OCI-LY7 (cell line): ENCODE data around the gene FBXO9. TPM values are rescaled to one million over a fixed set of nuclear protein-coding genes. Genes with fewer than 3 reads are reported as not detected.

ENCODE experiments used
- BruUV-seq: library from RNA; stranded (reverse); fragments of 400-500 nt; replicated peaks from 2 replicates; lab custom pipeline; 2021; lab: Mats Ljungman, UMichigan
- CTCF ChIA-PET: fragments of 300-600 bp; sonication (Branson Sonifier 250); formaldehyde crosslinking; loops from one replicate; lab custom pipeline; 2022; ENCODE audit warnings: antibody characterized with exemption; ENCODE audit not compliant: unreplicated experiment; lab: Charles Lee
- POLR2A ChIA-PET: fragments of 300-600 bp; sonication (Branson Sonifier 250); formaldehyde crosslinking; loops from one replicate; lab custom pipeline; 2022; ENCODE audit warnings: antibody characterized with exemption; lab: Charles Lee
- DNase-seq: peaks from one replicate; pipeline ENCODE4 v3.0.0-alpha.2; 2015; ENCODE audit warnings: low spot score
- H2AFZ ChIP-seq: fragments of 200-600 bp; sonication (generic), shearing (Covaris generic); 2 replicates; pipeline ENCODE4 v1.6.1; 2014; ENCODE audit warnings: mild to moderate bottlenecking, antibody characterized with exemption, low read length, moderate library complexity
- H3K27ac ChIP-seq: fragments of 200-600 bp; sonication (generic); 2 replicates; pipeline ENCODE4 v1.5.1; 2014; ENCODE audit warnings: mixed run types, low read depth, mild to moderate bottlenecking, moderate library complexity, low read length, inconsistent platforms; ENCODE audit not compliant: poor library complexity, severe bottlenecking
- H3K36me3 ChIP-seq: fragments of 200-600 bp; sonication (generic); 2 replicates; pipeline ENCODE4 v1.6.1; 2014; ENCODE audit warnings: mild to moderate bottlenecking, antibody characterized with exemption, low read length, moderate library complexity, mixed read lengths; ENCODE audit not compliant: insufficient read depth
- H3K4me1 ChIP-seq: fragments of 200-600 bp; sonication (generic); 2 replicates; pipeline ENCODE4 v1.5.1; 2014; ENCODE audit warnings: mild to moderate bottlenecking, low read length; ENCODE audit not compliant: insufficient read depth, poor library complexity, severe bottlenecking
- H3K4me2 ChIP-seq: fragments of 200-600 bp; sonication (generic); 2 replicates; pipeline ENCODE4 v1.6.1; 2014; ENCODE audit warnings: mild to moderate bottlenecking, low read length
- H3K4me3 ChIP-seq: fragments of 200-600 bp; sonication (generic); 2 replicates; pipeline ENCODE4 v1.5.1; 2014; ENCODE audit warnings: mild to moderate bottlenecking, low read depth, low read length; ENCODE audit not compliant: poor library complexity, severe bottlenecking
- H3K79me2 ChIP-seq: fragments of 200-600 bp; sonication (generic); 2 replicates; pipeline ENCODE4 v1.6.1; 2016; ENCODE audit warnings: low read depth, mild to moderate bottlenecking, low read length, moderate library complexity, mixed read lengths; ENCODE audit not compliant: insufficient read depth
- H3K9me2 ChIP-seq: fragments of 200-600 bp; sonication (generic); 2 replicates; pipeline ENCODE4 v1.6.1; 2016; ENCODE audit warnings: mild to moderate bottlenecking, low read length, mixed read lengths; ENCODE audit not compliant: insufficient read depth
- H3K9me3 ChIP-seq: fragments of 200-600 bp; sonication (generic); 2 replicates; pipeline ENCODE4 v1.6.1; 2014; ENCODE audit warnings: mild to moderate bottlenecking, mixed run types, low read length, mixed read lengths
- H4K20me1 ChIP-seq: fragments of 200-600 bp; sonication (generic); 2 replicates; pipeline ENCODE4 v1.6.1; 2014; ENCODE audit warnings: mild to moderate bottlenecking, antibody characterized with exemption, low read length, moderate library complexity, mixed read lengths; ENCODE audit not compliant: insufficient read depth
- CTCF ChIP-seq: fragments of 200-600 bp; sonication (generic); conservative IDR thresholded peaks from 2 replicates; pipeline ENCODE4 v1.5.1; 2014; ENCODE audit warnings: mild to moderate bottlenecking, antibody characterized with exemption, low read length, moderate library complexity, mixed read lengths
- EZH2phosphoT487 ChIP-seq: fragments of 200-600 bp; sonication (generic); IDR thresholded peaks from 2 replicates; pipeline ENCODE4 v1.6.1; 2018; ENCODE audit warnings: low read depth, borderline replicate concordance, mild to moderate bottlenecking, mixed run types, antibody characterized with exemption, low read length, moderate library complexity, mixed read lengths
- intact Hi-C: fragments of 100-400 bp; cut with micrococcal nuclease; formaldehyde crosslinking; loops from one replicate; pipeline ENCODE4 v1.10.0; 2022; ENCODE audit not compliant: unreplicated experiment
- total RNA-seq, 2 experiments: library from RNA; depleted of rRNA in 1 of 2; stranded (reverse); fragments of >200 nt in 1 of 2; shearing (Covaris generic) in 1 of 2; gene quantifications; 2 replicates each; pipeline ENCODE4 v1.2.3, GENCODE V29; 2014 to 2022

FBXO9 gene
- total RNA-seq, 2 experiments from 2014 or later = 23.5 to 67.7 TPM

GRCh38 chr6:53112871-53113270 is 47.7 kb downstream of the FBXO9 start:
- BruUV-seq = no TSS peak
- Histone ChIP-seq H3K79me2 (no peaks in the 10 kb centered on the region), H3K9me2 (no peaks in the 10 kb centered on the region), H3K9me3 (no peaks in the 10 kb centered on the region), H3K27ac (no peak overlapping the region), H4K20me1 (no peaks in the 10 kb centered on the region), H2AFZ (no peak overlapping the region), H3K4me2 (no peak overlapping the region), H3K4me3 (no peak overlapping the region), H3K36me3 (no peaks in the 10 kb centered on the region), H3K4me1 (no peaks in the 10 kb centered on the region)
- intact Hi-C loops = no loop called here
- TF ChIP-seq CTCF (no peak), EZH2phosphoT487 (no peak)
- POLR2A ChIA-PET = interaction anchor here (0.7 to 1.1 kb wide), 2 partner anchors 20 to 471 kb away, joined by 3 read pairs; no protein-coding TSS in a partner anchor
- CTCF ChIA-PET = no interaction called here
- DNase-seq = no peak

- H3K27ac ChIP-seq = no peak overlapping the region
- TF ChIP-seq EZH2phosphoT487 = no peak
- TF ChIP-seq CTCF = no peak
- intact Hi-C loops = no loop called here
- DNase-seq = no peak
- POLR2A ChIA-PET = no interaction called here
- CTCF ChIA-PET = interaction anchor here (1.0 kb wide), 1 partner anchor 12 kb away, joined by 3 read pairs; no protein-coding TSS in a partner anchor
- no peak overlapping the region for H2AFZ ChIP-seq
- no peaks in the 10 kb centered on the region for H3K79me2 ChIP-seq
- BruUV-seq = no TSS peak
- H3K4me1 ChIP-seq = no peaks in the 10 kb centered on the region
- no peaks in the 10 kb centered on the region for H4K20me1 ChIP-seq
- no peaks in the 10 kb centered on the region for H3K9me3 ChIP-seq
- no peaks in the 10 kb centered on the region for H3K36me3 ChIP-seq
- H3K4me3 ChIP-seq = no peak overlapping the region
- no peak overlapping the region for H3K4me2 ChIP-seq
- no peaks in the 10 kb centered on the region for H3K9me2 ChIP-seq
These were observed 48.5 kb downstream of the FBXO9 start for GRCh38 chr6:53113742-53114141.

GRCh38 chr6:53115113-53115512 is 49.9 kb downstream of the FBXO9 start:
- H3K27ac ChIP-seq = no peak overlapping the region
- no peak overlapping the region for H2AFZ ChIP-seq
- no TSS peak for BruUV-seq
- H3K36me3 ChIP-seq = no peaks in the 10 kb centered on the region
- TF ChIP-seq CTCF = no peak
- TF ChIP-seq EZH2phosphoT487 = no peak
- DNase-seq = no peak
- no peak overlapping the region for H3K4me2 ChIP-seq
- H3K4me1 ChIP-seq = no peaks in the 10 kb centered on the region
- H3K9me3 ChIP-seq = no peaks in the 10 kb centered on the region
- POLR2A ChIA-PET = interaction anchor here (0.9 to 1.3 kb wide), 2 partner anchors 10 to 545 kb away, joined by 3 read pairs; no protein-coding TSS in a partner anchor
- H3K79me2 ChIP-seq = no peaks in the 10 kb centered on the region
- no peak overlapping the region for H3K4me3 ChIP-seq
- no peaks in the 10 kb centered on the region for H3K9me2 ChIP-seq
- CTCF ChIA-PET = no interaction called here
- H4K20me1 ChIP-seq = no peaks in the 10 kb centered on the region
- intact Hi-C loops = no loop called here
